GM23338 (cell line): ENCODE measurements around the gene PVALEF.

Experiments
- CTCF ChIP-seq, 2 experiments: fragments of 200-600 bp in 1 of 2; sonication (generic) in 1 of 2; conservative IDR thresholded peaks; 2 replicates each; pipeline versions ENCODE4 v1.5.1 to v1.6.1; 2016 to 2017; ENCODE audit warnings: antibody characterized with exemption in 2 of 2, low read depth in 2 of 2, mild to moderate bottlenecking in 2 of 2, moderate library complexity in 1 of 2
- ETS1 ChIP-seq: IDR thresholded peaks from 2 replicates; pipeline ENCODE4 v1.6.1; 2016; ENCODE audit warnings: antibody characterized with exemption
- EZH2 ChIP-seq: fragments of 200-600 bp; sonication (generic); IDR thresholded peaks from one replicate; pipeline ENCODE4 v1.8.0; 2017; ENCODE audit warnings: antibody characterized with exemption, mild to moderate bottlenecking, low read depth; ENCODE audit not compliant: unreplicated experiment
- EZH2phosphoT487 ChIP-seq: fragments of 200-600 bp; sonication (generic); IDR thresholded peaks from one replicate; pipeline ENCODE4 v1.8.1; 2018; ENCODE audit warnings: antibody characterized with exemption; ENCODE audit not compliant: unreplicated experiment
- JUNB ChIP-seq: IDR thresholded peaks from one replicate; pipeline ENCODE4 v1.6.1; 2016; ENCODE audit warnings: antibody characterized with exemption; ENCODE audit not compliant: unreplicated experiment
- POLR2AphosphoS5 ChIP-seq: IDR thresholded peaks from 2 replicates; pipeline ENCODE4 v1.6.1; 2016; ENCODE audit warnings: antibody characterized with exemption, low read depth

- TF ChIP-seq CTCF (conservative IDR thresholded peaks at IDR 0.05; ENCODE audit: low read depth in 2 of 2) (no peak), POLR2AphosphoS5 (no peak), EZH2phosphoT487 (no peak), EZH2 (no peak), ETS1 (no peak), JUNB (no peak)
Measured at GRCh38 chr17:81131486-81132196, 33.7 kb upstream of the PVALEF start.
